ENCODE results near the gene ELOVL7. TPM values are rescaled to one million over a fixed set of nuclear protein-coding genes. Genes with fewer than 3 reads are reported as not detected.
"Not testable (repeated sequence)": the region's sequence is repeated elsewhere in the genome, so short reads cannot be mapped to it uniquely, and the experiment has no call there.

Gene ELOVL7
- total RNA-seq, 1 experiment from 2014 or later: 4.6 TPM

GRCh38 chr5:60795424-60795950, 48.6 kb downstream of the ELOVL7 start:
- DNase-seq (ENCODE audit: low read depth): not testable (repeated sequence)

GRCh38 chr5:60794691-60795090, 49.4 kb downstream of the ELOVL7 start:
- DNase-seq (ENCODE audit: low read depth): no peak

- DNase-seq (ENCODE audit: low read depth): peak; percentile 10
Observed at GRCh38 chr5:60792438-60792837, 51.6 kb downstream of the ELOVL7 start.

GRCh38 chr5:60789551-60789950, 54.5 kb downstream of the ELOVL7 start:
- no peak for DNase-seq (ENCODE audit: low read depth)

DNA sequence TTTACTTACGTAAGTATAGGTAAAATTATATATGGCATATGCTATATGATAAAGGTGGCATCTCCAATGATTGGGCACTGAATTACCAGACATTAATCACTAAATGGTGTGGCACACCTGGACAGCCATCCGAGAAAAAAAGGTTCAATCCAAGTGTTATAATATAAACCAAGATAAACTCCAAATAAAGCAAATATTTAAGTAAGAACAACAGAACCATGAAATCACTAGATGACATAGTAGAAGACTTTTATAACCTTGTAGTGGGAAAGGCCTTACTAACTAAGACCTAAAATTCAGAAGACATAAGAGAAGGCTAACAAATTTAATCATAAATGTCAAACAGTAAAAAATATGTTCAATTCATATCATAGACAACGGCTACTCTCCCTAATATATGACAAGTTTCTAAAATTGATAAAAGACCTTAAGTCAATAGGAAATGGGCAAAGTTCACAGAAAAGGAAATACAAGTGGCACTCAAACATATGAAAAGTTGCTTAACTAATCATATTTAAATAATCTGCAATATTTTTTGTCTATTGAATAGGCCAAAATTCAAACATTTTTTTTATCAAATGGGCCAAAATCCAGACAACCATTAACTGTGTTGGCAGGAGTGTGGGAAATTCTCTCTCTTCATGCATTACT, 55.1 kb downstream of the ELOVL7 start:
- DNase-seq (ENCODE audit: low read depth): no peak

DNA sequence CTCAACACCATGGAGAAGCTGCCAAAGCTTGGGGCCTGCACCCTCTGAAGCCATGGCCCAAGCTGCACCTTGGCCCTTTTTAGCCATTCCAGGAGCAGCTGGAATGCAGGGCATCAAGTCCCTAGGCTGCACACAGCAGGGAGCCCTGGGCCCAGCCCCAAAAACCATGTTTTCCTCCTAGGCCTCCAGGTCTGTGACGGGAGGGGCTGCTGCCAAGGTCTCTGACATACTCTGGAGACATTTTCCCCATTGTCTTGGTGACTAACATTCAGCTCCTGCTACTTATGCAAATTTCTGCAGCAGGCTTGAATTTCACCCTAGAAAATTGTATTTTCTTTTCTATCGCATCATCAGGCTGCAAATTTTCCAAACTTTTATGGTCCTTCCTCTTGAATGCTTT, 64.6 kb downstream of the ELOVL7 start:
- DNase-seq (ENCODE audit: low read depth): peak; percentile 72

GRCh38 chr5:60776343-60776742, 67.7 kb downstream of the ELOVL7 start:
- no peak for DNase-seq (ENCODE audit: low read depth)

GRCh38 chr5:60765019-60765709, 78.9 kb downstream of the ELOVL7 start:
- DNase-seq (ENCODE audit: low read depth): no peak

- peak; percentile 25 for DNase-seq (ENCODE audit: low read depth)
Observed at GRCh38 chr5:60763061-60763460, 81.0 kb downstream of the ELOVL7 start.

GRCh38 chr5:60754495-60754894, 89.6 kb downstream of the ELOVL7 start:
- no peak for DNase-seq (ENCODE audit: low read depth)

DNA sequence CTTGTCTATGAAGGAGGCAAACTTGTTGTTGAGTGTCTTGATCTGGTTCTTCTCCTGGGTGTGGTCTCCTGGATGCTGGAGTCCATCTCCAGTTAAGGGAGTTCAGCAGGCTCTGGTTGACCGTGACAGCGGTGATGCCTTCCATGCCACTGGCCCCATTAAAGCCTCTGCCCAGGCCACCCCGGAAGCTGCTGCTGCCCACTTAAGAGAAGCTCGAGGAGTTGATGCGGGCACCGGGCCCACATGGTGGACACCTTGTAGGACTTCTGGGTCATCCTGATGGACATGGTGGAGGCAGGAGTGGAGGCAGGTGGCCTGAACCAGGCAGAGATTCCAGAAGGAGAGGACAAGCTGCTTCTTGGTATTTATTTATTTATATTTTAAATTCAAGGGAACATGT, 99.4 kb downstream of the ELOVL7 start:
- no peak for DNase-seq (ENCODE audit: low read depth)

DNA sequence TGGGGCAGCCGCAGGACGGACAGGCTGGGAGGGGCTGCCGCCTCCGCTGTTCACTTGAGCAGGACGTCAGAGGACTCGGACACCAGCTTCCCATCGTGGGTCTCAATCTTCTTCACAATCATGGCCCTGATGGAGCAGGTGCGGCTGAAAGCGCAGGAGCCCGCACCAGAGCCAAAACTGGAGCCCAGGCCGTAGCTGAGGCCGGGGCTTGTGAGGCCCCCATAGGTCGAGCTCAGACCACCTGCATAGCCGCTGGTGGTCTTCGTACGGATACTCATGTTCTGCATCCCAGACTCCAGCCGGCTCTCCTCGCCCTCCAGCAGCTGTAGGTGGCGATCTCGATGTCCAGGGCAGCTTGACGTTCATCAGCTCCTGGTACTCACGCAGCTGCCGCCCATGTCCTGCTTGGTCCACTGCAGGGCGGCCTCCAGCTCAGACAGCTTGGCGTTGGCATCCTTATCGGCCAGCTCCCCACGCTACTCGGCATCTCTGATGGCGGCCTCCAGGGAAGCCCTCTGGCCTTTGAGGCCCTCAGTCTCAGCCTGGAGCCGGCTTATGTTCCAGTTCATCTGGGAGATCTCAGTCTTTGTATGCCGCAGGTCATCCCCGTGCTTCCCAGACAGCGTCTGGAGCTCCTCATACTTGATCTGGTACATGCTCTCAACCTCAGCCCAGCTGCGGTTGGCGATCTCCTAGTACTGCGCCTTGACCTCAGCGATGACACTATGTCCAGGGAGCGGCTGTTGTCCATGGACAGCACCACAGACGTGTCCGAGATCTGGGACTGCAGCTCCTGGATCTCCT, 100.4 kb downstream of the ELOVL7 start:
- no peak for DNase-seq (ENCODE audit: low read depth)

GRCh38 chr5:60740322-60740721, 103.7 kb downstream of the ELOVL7 start:
- DNase-seq (ENCODE audit: low read depth): no peak

DNA sequence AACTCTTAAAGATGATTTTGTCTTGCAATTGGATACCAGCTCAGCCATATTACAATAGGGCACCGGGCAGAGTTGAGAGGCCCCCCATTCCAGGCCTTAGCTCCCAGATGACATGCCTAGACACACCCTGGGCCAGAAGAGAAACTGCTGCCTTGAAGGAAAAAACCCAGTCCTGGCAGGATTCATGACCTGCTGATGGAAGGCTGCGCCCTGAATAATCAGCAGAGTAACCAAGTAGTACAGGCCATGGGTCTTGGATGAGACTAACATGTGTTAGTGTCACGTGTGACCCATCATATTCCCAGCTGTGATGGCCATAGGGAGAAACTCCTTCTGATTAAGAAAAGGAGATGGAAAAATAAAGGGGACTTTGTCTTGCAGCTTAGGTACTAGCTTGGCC, 105.1 kb downstream of the ELOVL7 start:
- no peak for DNase-seq (ENCODE audit: low read depth)

DNA sequence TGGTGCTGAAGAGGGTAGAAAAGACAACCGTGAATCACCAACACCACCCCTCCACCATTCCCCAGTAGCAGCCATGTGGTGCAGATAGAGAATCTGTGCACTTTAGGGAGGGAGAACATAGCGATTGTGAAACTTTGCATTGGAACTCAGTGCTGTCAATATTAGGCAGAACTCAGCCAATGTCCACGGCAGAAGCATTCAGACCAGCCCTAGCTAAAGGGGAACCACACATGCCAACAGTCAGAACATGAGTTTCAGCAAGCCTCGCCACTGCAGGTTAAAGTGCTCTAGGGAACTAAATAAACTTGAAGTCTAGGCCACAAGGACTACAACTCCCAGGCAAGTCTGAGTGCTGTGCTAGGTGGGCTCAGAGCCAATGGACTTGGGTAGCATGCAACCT, 105.6 kb downstream of the ELOVL7 start:
- no peak for DNase-seq (ENCODE audit: low read depth)

DNA sequence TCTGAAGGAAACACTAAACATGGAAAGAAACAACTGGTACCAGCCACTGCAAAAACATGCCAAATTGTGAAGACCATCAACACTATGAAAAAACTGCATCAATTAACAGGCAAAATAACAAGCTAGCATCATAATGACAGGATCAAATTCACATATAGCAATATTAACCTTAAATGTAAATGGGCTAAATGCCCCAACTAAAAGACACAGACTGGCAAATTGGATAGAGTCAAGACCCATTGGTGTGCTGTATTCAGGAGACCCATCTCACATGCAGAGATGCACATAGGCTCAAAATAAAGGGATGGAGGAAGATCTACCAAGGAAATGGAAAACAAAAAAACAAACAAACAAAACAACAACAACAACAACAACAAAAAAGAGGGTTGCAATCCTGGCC, 113.2 kb downstream of the ELOVL7 start:
- not testable (repeated sequence) for DNase-seq (ENCODE audit: low read depth)

- DNase-seq (ENCODE audit: low read depth): no peak
Observed at GRCh38 chr5:60727033-60727679, 116.9 kb downstream of the ELOVL7 start.

- no peak for DNase-seq (ENCODE audit: low read depth)
Observed at GRCh38 chr5:60724126-60724525, 119.9 kb downstream of the ELOVL7 start.

- no peak for DNase-seq (ENCODE audit: low read depth)
Observed at GRCh38 chr5:60722416-60722815, 121.7 kb downstream of the ELOVL7 start.

- DNase-seq (ENCODE audit: low read depth): no peak
Observed at GRCh38 chr5:60719329-60719728, 124.7 kb downstream of the ELOVL7 start.

- no peak for DNase-seq (ENCODE audit: low read depth)
Observed at GRCh38 chr5:60718166-60718892, 125.7 kb downstream of the ELOVL7 start.

Measured in Daoy (cell line).